NCI-H2081 treated with DMSO at 0.1 percent for 48 hours (cell line): Measurements from ENCODE around the gene PPP1R2C.

Experiments
- DNase-seq: peaks from one replicate; lab custom pipeline; 2025; lab: John Stamatoyannopoulos, UW

The PPP1R2C gene

DNA sequence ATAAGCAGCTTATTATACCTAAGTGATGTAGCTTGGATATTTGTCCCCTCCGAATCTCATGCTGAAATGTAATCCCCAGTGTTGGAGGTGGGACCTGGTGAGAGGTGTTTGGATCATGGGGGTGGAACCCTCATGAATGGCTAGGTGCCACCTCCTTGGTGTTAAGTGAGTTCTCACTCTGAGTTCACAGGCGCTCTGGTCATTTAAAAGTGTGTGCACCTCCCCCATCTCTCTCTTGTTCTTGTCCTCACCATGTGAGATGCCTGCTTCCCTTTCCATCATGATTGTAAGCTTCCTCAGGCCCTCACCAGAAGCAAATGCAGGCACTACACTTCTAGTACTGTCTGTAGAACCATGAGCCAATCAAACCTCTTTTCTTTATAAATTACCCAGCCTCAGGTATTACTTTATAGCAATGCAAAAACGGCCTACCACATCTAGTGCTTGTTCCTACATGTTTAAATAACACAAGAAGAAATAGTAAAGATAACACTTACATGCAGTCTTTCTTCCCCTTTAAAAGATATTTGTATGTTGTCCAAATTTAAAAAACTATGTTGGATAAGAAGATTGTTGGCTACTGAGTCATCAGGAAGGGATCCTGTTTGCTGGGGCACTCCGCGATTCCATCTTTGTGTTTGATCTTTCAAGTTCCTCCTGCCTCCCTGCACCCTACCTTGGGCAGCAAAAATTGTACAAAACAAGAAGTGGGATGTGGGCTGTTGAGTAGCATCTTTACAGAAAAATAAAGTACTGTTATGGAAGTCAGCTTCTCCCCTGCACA, 29.7 kb downstream of the PPP1R2C start:
- no peak for DNase-seq

GRCh38 chrX:42746606-42747005, 31.4 kb downstream of the PPP1R2C start:
- DNase-seq, result no peak

DNA sequence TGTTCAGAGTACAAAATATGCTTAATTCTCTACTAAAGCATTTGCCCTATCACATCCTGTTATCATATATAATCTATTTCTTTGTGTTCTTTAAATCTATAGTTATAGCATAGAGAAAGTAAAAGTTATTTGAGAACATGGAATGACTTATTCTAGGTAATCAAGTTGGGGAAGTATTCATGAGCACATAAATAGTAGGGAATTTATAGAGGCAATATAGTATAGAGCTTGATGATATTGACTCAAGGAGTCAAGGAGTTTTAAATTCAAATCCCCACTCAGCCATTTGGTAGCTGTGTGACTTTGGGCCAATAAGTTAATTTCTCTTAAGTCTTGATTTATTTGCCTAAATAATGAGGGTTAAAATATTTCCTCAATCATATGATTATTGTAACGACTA, 37.5 kb downstream of the PPP1R2C start:
- no peak for DNase-seq

- no peak for DNase-seq
Measured at GRCh38 chrX:42739741-42740140, 38.2 kb downstream of the PPP1R2C start.

GRCh38 chrX:42739258-42739657, 38.7 kb downstream of the PPP1R2C start:
- no peak for DNase-seq

DNA sequence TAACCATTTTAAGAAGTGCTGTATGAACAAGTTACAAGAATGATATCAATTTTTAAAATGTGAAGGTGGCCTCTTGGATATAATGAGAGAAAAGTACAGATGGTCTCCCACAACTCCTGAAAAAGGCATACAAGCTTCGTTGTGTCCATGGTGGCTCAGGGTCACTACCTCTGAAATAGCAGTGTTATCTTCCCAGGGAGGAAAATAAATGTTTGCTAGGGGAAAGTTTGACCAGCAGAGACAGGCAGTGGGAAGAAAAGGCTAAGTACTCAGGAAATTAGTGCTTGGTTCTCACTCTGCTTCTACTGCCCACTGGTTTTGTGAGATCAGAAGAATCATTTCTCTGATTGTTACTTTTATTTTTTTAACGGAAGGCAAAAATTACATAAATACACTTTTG, 39.4 kb downstream of the PPP1R2C start:
- no peak for DNase-seq

- no peak for DNase-seq
Measured at GRCh38 chrX:42735250-42735649, 42.7 kb downstream of the PPP1R2C start.

DNA sequence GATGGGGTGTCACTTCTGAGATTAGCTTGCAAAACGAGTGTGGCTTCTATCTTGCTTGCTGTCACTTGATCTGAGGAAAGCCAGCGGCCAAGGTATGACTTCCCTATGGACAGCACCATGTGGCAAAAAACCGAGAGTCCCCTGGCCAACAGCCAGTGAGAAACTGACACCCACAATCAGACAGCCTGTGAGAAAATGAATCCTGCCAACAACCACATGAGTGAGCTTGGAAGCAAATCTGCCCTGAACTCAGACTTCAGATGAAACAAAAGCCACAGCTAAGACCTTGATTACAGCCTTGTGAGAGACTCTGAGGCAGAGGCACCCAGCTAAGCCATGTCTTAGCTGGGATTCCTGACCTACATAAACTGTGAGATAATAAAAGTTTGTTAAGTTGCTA, 45.5 kb downstream of the PPP1R2C start:
- no peak for DNase-seq
